NCI-H82 treated with DMSO at 0.1 percent for 48 hours (cell line): Measurements from ENCODE around the gene NOTCH2.
"Not testable (repeated sequence)": the region's sequence is repeated elsewhere in the genome, so short reads cannot be mapped to it uniquely, and the experiment has no call there.

ENCODE experiments used
- DNase-seq: peaks from one replicate; lab custom pipeline; 2025; ENCODE audit not compliant: unreplicated experiment; lab: John Stamatoyannopoulos, UW

NOTCH2 gene

DNA sequence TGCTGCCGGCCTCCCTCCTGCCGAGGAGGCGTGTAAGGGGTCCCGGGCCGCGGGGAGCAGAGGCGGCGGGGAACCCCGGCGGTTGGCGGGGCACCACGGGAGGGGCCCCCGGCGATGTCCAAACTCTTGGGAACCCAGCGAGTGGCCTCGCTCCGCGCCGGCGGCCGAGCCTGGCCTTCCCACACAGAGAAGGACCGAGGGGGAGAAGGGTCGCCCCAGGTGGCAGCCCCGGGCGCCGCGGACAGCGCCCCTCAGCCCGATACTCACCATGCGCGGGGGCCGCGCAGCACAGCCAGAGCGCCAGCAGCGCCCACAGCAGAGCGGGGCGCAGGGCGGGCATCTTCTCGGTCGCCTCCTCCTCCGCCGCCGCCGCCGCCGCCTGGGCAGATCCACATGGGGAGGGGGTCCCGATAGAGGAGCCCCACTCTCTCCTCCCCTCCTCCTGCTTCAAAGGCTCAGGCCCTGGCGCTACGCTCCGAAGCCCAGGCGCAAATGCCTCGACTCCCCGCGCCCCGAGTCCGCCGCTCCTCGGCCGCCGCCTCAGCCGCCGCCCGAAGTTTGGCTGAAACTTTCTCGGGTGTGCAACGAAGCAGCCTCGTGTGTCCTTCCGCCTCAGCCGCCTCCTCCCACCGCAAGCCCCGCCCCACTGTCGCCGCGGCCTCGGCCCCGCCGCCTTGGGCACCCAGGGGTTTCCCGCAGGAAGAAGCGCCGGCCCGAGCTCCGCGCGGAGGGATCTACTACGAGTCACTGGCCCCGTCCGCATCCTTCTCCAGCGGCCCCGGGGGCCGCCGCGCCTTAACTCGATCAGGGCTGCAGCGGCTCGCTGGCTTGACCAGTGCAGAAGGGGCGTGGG, at the start of gene NOTCH2:
NOTCH2 (minus strand) TSS at position 596 of the 853 bp plus-strand sequence; CDS start at position 340, 256 bp downstream.
- DNase-seq, result not testable (repeated sequence)

DNA sequence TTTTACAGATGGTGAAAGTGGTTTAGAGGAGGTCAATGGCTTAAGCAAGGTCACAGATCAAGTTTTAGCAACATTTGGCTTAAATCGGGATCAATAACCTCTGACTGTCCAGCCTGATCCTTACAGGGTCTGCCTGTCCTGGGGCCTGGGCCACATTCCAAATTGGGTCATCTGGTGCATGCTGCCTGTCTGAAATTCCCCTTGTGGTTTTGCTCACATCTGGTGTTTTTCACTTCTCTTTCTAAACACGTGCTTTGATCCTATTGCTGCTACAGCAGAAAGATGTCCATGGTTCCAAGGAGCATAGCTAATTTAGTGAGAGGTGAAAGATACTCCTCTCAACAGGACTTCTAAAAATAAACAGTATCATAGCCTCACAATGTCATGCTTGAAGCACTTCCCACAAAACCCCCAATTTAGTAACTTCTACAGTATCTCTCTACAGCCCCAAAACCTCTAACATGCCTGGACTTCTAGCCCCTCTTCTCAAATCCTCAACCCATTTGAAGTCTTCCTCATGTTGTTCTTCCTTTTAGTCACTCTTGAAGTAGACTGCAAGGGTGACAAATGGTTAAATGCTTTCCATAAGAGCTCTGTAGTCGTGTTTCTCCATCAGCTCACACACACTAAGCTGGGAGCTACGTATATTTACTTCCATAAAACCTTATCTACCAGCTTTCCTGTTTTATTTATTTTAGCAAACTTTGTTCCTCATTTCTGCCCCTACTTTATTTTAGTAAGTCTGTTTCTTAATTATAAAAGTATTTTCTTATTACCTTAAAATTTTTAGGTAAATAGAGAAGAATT, 48.1 kb upstream of the NOTCH2 start:
- DNase-seq, result not testable (repeated sequence)

DNA sequence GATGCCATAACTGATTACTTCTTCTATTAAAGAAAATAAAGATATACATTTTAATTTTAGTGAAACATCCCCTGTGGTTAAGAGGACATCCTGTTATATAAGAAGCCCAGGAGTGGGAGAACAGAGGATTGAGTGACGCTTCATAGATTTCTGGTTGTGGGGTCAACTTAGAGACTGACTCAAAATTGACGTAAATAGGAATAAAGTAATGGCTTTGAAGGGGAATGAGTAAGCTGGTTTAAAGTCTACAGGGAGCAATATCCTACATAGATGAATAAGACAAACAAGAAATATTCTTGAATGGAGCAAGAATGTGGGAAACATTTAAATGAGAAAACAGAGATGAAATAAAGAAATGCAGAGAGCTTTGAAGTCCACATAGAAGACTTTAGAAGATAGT, 46.6 kb upstream of the NOTCH2 start:
- DNase-seq, result not testable (repeated sequence)

DNA sequence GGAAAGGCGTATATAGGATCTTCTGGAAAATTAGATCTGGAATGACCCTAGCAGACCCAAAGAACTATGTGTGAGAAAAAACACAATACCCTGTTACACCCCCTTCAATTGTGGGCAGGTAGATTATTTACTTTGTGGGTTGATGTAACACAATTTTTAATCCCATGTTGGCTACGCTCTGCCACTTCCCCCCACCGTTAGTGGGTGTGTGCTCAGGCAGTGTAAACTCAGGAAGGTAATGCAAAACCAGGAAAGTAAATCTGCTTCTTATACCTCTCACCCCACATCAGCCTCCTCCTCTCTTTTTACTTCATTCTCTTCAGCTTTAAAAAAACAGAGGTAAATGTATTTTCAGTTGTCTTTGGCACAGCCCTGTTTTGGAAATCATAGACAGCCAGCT, 43.7 kb upstream of the NOTCH2 start:
- not testable (repeated sequence) for DNase-seq

DNA sequence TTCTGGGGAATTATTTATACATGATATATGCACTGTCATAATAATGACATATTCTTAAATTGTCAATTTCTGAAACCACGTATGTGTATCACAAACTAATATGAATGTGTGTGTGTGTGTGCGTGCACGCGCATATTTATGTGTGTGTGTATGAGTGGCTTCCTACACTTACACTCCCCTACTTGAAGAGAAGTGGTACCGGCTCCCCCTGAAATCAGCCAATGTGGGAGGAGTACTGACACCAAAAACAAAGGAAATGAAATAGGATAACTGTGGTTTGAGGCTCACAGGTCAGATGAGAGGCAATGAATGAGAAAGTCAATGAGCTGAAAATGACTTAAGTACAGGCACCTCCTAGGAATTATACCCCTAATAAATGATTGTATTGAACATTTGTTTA, 42.8 kb upstream of the NOTCH2 start:
- DNase-seq, result not testable (repeated sequence)

DNA sequence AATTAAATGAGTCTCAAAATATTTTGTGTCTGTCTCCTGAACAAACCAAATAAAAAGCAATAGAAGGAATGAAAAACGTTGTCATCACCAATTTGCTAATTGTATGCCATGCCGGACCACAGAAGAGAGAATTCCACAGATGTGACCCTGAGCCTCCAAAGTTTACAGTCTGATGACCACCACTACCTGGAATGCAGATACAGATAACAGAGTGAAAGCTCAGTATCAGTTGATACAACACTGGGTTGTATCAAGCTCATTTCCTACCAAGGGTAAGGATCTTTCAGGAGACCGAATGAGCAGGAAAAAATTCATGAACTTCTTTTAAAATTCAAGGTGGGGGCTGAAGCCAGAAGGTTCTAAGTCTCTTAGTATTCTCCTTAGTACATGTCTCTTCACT, 42.3 kb upstream of the NOTCH2 start:
- not testable (repeated sequence) for DNase-seq

DNA sequence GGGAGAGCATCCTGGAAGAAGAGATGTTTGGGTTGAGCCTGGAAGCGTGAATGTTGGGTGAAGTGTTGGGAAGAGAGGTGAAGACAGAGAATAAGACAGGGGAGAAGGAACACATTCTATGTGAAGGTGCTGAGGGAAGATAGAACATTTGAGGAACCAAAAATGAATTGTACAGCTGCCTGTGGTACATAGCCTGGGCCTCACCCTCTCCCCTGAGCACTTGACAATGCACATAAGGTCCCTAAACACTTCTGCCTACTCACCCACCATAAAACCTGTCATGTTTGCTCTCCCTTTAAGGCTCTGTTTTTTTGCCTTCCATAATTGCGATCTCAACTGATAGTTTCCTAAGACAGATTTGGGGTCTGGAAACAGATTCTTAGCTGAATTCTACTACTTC, 41.5 kb upstream of the NOTCH2 start:
- not testable (repeated sequence) for DNase-seq

DNA sequence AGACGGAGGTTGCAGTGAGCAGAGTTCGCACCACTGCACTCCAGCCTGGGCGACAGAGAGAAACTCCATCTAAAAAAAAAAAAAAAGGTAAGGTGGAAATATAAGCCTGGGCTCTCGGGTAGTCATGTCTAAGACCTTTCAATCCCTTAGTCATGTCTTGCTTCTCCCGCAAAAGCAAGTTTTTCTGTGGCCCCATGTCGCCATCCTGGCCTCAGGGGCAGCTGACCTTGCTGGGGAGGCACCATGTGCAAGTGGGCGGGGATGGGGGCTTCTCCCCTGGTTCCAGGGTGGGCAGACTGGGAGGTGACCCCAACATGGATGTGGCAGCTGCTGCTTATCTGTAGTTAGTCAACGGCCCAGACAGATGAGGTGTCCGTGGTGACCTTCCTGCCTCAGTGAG, 40.2 kb upstream of the NOTCH2 start:
- DNase-seq, result not testable (repeated sequence)

DNA sequence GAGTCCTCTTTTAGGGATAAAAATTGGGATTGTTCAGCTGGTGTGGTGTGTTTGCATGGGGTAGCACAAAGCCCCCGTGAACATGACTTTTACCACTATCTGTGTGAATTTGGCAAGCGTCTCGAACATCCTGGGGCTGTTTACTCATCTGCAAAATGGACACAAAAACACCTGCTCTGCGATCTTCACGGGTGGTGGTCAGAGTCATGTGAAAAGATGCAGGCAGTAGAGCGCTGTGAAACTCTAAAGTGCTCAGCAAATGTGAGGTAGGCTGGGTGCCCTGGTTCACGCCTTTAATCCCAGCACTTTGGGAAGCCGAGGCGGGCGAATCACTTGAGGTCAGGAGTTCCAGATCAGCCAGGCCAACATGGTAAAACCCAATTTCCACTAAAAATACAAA, 39.7 kb upstream of the NOTCH2 start:
- not testable (repeated sequence) for DNase-seq

DNA sequence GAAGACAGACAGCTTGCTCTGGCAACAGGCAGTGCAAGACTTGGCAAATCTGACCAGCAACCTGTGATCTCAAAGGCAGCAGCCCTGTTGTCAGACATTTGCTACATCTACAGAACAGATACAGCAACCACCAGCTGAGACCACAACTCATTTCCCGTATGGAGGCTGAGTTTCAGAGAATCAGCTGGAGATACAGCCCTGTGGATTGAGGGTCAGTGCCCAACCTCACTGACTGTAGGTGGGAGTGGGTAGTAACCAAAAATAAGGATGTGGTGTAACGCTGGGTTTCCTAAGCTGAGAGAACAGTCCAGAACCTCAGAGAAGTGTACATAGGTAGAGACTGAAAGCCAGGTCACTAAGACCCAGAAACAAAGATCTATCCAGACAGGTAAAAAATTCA, 35.8 kb upstream of the NOTCH2 start:
- DNase-seq, result not testable (repeated sequence)

DNA sequence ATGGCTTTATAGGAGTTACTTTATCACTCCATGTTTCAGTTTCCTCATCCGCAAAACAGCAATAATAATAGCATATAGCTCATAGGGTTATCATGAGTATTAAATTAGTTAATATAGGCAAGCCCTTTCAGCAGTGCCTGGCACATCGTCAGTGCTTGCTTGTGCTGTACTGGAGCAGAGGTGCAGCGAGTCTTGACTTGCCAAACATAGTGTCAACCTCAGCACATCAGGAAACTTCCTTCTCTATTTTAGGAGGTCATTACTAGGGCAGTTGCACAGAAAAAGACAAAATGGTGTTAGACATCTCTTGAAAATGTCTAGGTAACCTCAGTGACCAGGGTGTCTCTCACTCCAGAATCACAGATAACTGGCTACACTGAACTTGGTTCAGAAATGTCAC, 34.3 kb upstream of the NOTCH2 start:
- DNase-seq, result not testable (repeated sequence)

DNA sequence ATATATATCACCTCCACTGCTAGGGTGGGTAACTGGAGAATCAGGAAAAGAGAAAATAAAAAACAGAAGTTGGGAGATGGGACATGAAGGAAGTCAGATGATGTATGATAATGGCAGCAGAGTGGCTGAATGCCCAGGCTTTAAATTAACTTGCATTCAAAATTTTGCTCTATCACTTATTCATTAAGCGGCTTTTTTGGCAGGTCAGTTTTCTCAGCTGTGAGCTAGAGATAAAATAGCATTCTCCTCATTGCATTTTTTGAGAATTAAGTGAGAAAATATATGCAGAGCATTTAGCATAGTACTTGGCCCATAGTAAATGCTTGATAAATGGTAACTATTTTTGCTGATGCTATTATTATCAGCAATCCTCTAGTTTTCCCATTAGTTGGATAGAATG, 32.1 kb upstream of the NOTCH2 start:
- not testable (repeated sequence) for DNase-seq

DNA sequence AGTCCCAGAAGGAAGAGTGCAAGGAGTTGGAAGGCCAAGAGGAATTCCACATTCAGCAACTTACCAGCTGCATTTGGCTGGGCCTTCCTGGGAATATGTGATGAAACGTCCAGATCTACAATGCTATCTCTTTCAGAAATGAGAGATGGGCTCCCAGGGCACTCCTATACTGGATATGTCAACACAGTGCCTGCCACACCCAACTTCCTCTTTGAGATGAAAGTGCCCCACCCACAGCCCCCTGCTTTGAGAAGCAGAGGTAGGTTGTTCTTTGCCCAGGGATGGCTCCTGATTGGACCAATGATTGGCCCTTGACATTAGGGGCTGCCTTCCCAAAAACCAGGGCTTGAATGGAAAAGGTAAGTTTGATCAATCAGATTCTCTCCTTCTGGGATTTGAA, 31.1 kb upstream of the NOTCH2 start:
- not testable (repeated sequence) for DNase-seq

DNA sequence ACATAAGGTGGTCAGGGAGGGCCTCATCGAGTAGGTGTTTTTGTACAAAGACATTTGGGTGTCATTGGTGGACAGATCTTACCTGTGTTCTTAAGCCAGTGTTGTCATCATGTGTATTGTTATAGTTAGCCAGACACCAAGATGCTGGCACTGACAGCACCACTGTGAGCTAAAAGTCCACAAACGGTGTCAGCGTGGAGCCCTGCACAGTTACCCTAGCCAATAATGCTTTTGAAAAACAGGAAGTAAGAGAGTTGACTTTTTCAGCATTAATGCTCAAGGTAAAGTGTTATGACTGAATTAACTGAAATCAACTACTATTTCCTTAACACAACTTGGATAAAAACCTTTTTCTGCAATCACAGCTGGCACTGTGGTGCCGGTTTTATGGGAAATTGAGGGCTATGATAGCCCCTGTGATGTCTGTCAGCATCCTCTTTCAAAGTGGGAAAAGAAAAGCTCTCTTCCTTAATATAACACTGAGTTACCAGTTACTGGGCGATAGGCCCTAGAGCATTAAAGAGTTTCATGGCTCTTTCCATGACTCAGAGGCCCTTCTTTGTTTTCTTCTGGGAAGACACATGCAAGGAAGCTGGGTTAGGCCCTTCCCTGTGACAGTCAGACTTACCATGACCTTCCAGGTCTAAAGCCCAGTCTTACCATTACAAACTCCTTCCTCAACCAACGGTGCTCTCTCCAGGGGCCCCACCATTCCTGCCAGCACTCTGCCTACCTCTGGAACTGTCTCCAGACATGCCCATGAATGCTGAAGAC, 29.7 kb upstream of the NOTCH2 start:
- DNase-seq, result not testable (repeated sequence)

DNA sequence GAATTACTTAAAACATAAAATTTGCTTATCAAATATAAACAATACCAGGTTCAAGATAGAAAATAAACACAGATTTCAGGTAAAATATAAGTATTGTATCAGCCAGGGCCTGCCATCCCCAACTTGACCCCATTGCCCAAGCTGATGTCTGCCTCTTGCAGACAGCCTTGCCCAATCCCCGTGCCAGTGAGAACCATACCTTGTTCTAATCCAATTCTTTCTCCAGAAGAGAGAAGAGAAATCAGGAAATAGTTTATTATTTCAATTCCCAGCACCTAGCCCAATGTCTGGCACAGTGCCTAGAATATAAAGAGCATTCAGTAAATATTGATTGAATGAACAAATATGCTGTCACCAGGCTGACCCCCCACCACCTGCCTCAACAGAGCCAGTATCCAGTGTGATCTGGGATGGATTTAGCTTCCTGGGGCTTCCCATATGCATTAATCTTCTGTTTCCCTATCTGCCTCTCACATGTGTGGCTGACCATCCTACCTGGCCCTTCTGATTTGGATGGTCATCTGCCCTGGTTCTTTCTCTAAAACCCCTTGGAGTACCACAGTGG, 27.6 kb upstream of the NOTCH2 start:
- not testable (repeated sequence) for DNase-seq

DNA sequence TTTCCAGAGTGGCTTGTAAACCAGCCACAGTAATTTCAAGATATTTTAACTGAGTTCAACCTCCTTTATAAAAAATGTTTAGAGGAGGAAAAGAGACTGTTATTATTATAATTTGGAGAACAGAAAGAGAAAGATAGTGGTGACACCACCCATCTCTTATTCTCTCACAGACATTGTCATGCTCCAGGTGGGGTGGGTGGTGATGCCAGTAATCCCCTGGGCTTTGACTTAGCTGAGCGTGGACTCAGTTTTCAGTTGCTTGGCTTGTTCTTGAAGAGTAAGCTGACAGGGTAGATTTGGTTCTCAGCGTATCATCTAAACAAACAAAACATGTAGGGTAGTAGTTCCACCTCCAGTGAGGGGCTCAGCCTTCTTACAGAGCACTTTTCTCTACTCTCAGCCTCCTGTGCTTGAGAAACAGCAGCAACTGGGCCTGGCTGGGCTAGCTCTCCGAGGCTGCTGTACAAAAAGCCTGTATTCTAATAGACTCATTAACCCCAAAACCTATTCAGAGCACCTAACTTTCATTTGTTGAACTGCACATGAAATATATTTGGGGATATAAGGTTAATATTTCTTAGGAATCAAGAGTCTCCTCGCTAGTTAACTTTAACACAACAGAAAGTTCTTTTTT, 24.2 kb upstream of the NOTCH2 start:
- DNase-seq, result not testable (repeated sequence)

DNA sequence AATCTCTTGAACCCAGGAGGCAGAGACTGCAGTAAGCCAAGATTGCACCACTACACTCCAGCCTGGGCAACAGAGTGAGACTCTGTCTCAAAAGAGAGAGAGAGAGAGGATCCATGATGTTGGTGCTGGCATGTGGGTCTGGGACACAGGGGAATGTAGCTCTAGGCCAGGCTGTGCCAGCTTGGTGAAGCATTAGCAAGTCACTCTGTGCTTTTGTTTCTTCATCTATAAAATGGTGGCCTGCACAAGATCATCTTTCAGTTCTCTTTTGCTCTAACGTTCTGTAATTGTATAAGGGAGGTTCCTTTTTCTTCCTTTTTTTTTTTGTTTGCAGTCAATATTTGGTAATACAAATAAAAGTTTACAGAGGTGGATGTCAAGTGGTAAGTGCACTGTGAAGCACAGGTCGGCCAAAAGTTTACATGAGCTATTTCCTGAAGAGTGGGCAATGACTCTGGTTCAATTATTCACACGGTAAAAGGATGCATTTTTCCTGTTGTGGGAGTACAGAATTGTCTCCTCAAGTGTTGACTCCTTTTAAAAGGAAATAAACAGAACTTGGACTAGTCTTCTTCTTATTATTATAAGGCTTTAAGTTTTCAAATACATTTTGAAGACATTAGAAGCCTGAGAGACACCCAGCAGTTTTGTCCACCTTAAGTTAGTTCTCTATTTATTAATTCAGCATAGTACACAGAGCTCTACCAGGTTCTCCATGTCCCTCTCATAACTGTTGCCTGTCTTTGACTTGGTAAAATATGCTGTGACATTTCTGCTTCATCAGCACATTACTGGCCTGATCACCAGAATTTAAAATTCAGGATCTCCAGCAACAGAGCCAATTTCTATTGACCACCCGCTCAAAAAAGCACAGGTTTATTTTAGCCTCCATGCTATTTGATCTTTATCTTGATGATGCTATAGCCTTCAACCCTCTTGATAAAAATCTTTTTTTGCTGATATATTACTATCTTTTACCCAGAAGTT, 23.1 kb upstream of the NOTCH2 start:
- not testable (repeated sequence) for DNase-seq

DNA sequence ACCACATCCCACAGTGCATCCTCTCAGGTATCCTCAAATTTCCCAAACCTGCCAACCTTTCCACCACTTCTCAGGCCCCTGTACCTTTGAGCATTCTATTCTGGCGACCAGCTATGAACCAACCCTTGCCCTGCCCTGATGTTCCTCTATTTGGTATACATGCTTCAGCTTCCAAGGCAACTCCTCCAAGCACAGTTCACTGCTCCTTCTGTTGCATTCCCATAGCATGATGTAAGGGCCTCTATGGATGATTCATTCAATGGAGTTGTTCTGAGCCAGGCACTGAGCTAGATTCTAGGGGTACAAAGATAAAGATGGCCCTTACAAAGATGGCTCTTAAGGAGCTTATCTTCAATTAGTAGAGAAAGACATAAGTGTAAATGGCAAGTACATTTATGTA, 21.4 kb upstream of the NOTCH2 start:
- not testable (repeated sequence) for DNase-seq

DNA sequence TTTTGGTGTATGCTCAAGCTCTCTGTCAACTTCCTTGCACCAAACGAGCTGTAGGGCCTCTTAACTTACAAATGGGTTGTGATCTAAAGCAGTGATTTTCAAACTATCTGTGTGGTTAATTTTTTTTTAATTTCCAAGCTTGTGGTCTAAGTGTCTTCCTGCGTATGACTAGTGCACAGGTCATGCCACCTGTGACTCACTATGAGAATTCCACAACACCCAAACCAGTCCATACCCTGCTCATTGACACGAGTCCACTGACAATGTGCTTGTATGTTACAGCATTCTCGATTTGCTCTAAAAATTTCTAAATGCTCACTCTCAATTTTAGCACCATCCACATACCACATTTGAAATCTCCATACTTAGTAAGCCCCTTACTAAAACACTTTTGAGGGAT, 18.5 kb upstream of the NOTCH2 start:
- not testable (repeated sequence) for DNase-seq
